AG04450 (cell line): ENCODE results near the gene MMP27. TPM values are rescaled to one million over a fixed set of nuclear protein-coding genes. Genes with fewer than 3 reads are reported as not detected.

Source experiments
- CTCF ChIA-PET: fragments of 300-600, 350-600 bp; formaldehyde crosslinking; extraction: SDS; loops from one replicate; lab custom pipeline; 2022; ENCODE audit warnings: antibody characterized with exemption, inconsistent platforms; lab: Charles Lee
- POLR2A ChIA-PET: fragments of 350-600 bp; formaldehyde crosslinking; extraction: SDS; loops from one replicate; lab custom pipeline; 2021; ENCODE audit warnings: antibody characterized with exemption, inconsistent platforms; lab: Yijun Ruan, JAX
- DNase-seq: peaks from one replicate; pipeline ENCODE4 v3.0.0-alpha.2; 2011; ENCODE audit warnings: low read depth, low spot score
- H3K27ac ChIP-seq: one replicate; pipeline ENCODE4 v1.5.1; 2012; ENCODE audit warnings: low read depth, low read length, control low read depth
- H3K27me3 ChIP-seq: one replicate; pipeline ENCODE4 v1.6.0; 2012; ENCODE audit warnings: low read length; ENCODE audit not compliant: control insufficient read depth, insufficient read depth
- H3K4me3 ChIP-seq: 2 replicates; pipeline ENCODE4 v1.5.1; 2011; ENCODE audit warnings: mild to moderate bottlenecking, low read depth, low read length, control low read depth
- H3K9me3 ChIP-seq: 2 replicates; pipeline ENCODE4 v1.5.1; 2012; ENCODE audit warnings: low read length; ENCODE audit not compliant: control insufficient read depth, insufficient read depth
- polyA plus RNA-seq: library from polyadenylated mRNA; depleted of rRNA; stranded (reverse); fragments of >200 nt; gene quantifications from 2 replicates; pipeline ENCODE4 v1.2.3, GENCODE V29; 2011
- TF ChIP-seq, protein P1 (sequence below): IDR thresholded peaks from 2 replicates; pipeline ENCODE4 v1.5.1; 2011; ENCODE audit warnings: low read depth, low read length, control low read depth, inconsistent platforms

MMP27 gene
- polyA plus RNA-seq, 1 experiment: not detected

DNA sequence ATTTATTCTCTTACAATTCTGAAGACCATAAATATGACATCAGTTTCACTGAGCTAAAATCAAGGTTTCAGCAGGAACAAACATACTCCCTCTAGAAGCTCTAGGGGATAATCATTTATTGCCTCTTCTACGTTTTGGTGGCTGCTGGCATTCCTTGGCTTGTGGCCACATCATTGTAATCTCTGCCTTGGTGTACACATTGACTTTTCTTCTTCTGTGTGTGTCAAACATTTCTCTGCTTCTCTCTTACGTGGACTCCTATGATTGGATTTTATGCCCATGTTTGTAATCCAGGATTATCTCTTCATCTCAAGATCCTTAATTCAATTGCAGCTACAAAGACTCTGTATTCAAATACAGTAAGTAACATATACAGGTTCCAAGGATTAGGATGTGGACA, 50.0 kb downstream of the MMP27 start:
- TF ChIP-seq, protein P1, sequence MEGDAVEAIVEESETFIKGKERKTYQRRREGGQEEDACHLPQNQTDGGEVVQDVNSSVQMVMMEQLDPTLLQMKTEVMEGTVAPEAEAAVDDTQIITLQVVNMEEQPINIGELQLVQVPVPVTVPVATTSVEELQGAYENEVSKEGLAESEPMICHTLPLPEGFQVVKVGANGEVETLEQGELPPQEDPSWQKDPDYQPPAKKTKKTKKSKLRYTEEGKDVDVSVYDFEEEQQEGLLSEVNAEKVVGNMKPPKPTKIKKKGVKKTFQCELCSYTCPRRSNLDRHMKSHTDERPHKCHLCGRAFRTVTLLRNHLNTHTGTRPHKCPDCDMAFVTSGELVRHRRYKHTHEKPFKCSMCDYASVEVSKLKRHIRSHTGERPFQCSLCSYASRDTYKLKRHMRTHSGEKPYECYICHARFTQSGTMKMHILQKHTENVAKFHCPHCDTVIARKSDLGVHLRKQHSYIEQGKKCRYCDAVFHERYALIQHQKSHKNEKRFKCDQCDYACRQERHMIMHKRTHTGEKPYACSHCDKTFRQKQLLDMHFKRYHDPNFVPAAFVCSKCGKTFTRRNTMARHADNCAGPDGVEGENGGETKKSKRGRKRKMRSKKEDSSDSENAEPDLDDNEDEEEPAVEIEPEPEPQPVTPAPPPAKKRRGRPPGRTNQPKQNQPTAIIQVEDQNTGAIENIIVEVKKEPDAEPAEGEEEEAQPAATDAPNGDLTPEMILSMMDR: no peak
- ChIA-PET CTCF (interaction anchor here (1.6 to 1.9 kb wide), 2 partner anchors 9 to 11 kb away, joined by 4 to 6 read pairs; no protein-coding TSS in a partner anchor), POLR2A (no interaction called here)
- no peak for DNase-seq
- peaks cover 3% of the 10 kb centered on the region for H3K27me3 ChIP-seq
- no peak overlapping the region for H3K4me3 ChIP-seq
- H3K27ac ChIP-seq: no peak overlapping the region
- no peaks in the 10 kb centered on the region; the same call in 1 of the 2 replicates for H3K9me3 ChIP-seq

DNA sequence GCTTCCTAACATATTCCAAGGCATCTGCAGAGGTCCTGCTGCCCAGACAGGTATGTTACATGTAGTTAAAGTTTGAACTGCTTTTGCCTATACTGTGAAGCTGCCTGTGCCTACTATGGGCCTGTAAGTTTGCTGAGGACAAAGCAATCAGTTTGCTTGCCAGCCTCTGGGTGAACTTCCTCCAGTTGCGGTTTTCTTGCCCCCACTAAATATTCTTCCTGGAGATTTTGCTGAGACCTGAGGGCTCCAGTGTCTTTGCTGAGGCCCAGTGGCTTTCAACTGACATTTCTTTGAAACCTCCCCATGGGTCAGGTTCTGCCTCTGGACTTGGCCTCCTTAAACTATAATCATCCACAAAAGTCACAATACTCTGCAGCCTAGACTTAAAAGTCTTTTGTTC, 50.8 kb downstream of the MMP27 start:
- ChIA-PET POLR2A (no interaction called here), CTCF (interaction anchor here (1.6 to 1.9 kb wide), 2 partner anchors 10 to 12 kb away, joined by 4 to 6 read pairs; no protein-coding TSS in a partner anchor)
- Histone ChIP-seq H3K4me3 (no peak overlapping the region), H3K27ac (no peak overlapping the region), H3K27me3 (peaks cover 3% of the 10 kb centered on the region), H3K9me3 (no peaks in the 10 kb centered on the region; the same call in 1 of the 2 replicates)
- no peak for DNase-seq
- TF ChIP-seq, protein P1: no peak

DNA sequence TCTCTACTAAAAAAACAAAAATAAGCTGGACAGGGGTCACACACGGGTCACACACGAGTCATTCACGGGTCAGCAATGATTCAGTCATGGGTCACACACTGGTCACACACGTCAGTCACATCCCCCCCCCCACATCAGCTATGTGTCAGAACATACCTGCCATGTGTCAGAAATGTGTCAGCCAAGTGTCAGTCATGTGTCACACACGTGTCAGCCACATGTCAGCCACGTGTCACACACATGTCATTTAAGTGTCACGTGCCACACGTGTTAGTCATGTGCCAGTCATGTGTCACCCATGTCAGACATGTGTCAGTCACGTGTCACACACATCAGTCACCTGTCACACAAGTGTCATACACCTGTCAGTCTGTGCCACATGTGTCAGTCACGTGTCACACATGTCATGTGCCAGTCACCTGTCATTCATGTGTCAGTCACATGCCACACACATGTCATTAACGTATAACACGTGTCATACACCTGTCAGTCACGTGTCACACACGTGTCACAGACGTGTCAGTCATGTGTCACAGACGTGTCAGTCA, 51.8 kb downstream of the MMP27 start:
- POLR2A ChIA-PET: no interaction called here
- peaks cover 3% of the 10 kb centered on the region for H3K27me3 ChIP-seq
- TF ChIP-seq, protein P1: no peak
- no peak for DNase-seq
- H3K4me3 ChIP-seq: no peak overlapping the region
- no peak overlapping the region for H3K27ac ChIP-seq
- CTCF ChIA-PET: interaction anchor here (1.9 kb wide), 1 partner anchor 13 kb away, joined by 6 read pairs; no protein-coding TSS in a partner anchor
- no peaks in the 10 kb centered on the region; the same call in 1 of the 2 replicates for H3K9me3 ChIP-seq

DNA sequence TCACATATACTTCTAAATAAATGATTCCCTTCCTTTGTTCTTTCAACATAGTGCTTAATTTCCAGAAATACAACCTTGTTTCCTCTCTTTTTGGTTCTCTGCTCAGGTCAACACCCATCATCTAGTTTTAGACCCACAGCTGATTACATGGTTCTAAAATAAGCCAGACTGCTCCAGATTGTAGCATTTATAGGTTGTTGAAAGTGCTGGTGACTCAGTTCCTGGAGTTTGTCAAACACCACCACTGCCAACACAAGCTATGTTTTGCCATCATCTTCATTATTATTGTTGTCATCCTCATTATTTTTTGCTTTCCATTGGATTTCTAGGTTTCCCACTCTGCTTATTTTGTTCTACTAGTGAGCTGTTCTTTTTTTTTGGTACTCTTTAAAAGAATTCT, 58.1 kb downstream of the MMP27 start:
- Histone ChIP-seq H3K9me3 (no peaks in the 10 kb centered on the region), H3K4me3 (no peak overlapping the region), H3K27ac (no peak overlapping the region), H3K27me3 (peaks cover 3% of the 10 kb centered on the region)
- DNase-seq: no peak
- POLR2A ChIA-PET: no interaction called here
- TF ChIP-seq, protein P1: no peak
- CTCF ChIA-PET: interaction anchor here (0.9 kb wide), 1 partner anchor 19 kb away, joined by 4 read pairs; no protein-coding TSS in a partner anchor

DNA sequence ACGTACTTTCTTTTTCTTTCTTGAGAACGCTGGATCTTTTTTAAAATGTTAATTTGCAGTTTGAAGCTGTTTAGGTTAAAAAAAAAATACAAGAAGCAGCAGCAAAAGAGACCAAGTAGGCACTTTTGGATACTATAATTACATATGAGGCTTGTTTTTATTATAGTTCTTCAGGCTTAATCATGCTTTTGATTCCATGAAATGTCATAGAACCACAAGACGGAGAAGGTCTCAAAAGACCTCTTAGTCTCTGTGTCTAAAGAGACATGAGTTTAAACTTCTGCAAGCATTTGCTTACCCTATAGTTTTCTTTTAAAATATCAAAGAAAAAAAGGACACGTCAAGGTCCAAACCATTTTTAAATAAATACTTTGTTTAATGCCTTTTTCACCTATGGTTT, 61.6 kb downstream of the MMP27 start:
- POLR2A ChIA-PET: no interaction called here
- no peaks in the 10 kb centered on the region for H3K9me3 ChIP-seq
- CTCF ChIA-PET: interaction anchor here (1.9 kb wide), 1 partner anchor 21 kb away, joined by 5 read pairs; no protein-coding TSS in a partner anchor
- TF ChIP-seq, protein P1: no peak
- no peak overlapping the region for H3K4me3 ChIP-seq
- H3K27ac ChIP-seq: no peak overlapping the region
- H3K27me3 ChIP-seq: peaks cover 3% of the 10 kb centered on the region
- no peak for DNase-seq
